Activated T-cell treated with anti-CD3 and anti-CD28 coated beads for 24 hours (primary cell): ENCODE data around the gene TULP3.

Experiments used
- DNase-seq: peaks from one replicate; pipeline ENCODE4 v3.0.0-alpha.2; 2020; ENCODE audit warnings: low read depth

TULP3 gene

GRCh38 chr12:2877047-2877952 lies 13.4 kb upstream of the TULP3 start, which contains the start of the genes FOXM1 and RHNO1:
TSS of gene FOXM1 (minus strand) at chr12:2877174. CDS start at chr12:2874478, 2,696 bp downstream.
TSS of gene RHNO1 (plus strand) at chr12:2877223. CDS start at chr12:2885367, 8,144 bp downstream.
- peak; percentile 84 for DNase-seq

GRCh38 chr12:2877953-2878732 lies 12.5 kb upstream of the TULP3 start:
- no peak for DNase-seq

- DNase-seq: no peak
These were observed 10.8 kb upstream of the TULP3 start for GRCh38 chr12:2879853-2880252.

GRCh38 chr12:2884810-2885209 lies 5.9 kb upstream of the TULP3 start:
- no peak for DNase-seq

- no peak for DNase-seq
These were observed 3.8 kb upstream of the TULP3 start for GRCh38 chr12:2886768-2887450.

GRCh38 chr12:2890001-2890387 lies 697 bp upstream of the TULP3 start:
- no peak for DNase-seq

GRCh38 chr12:2891240-2892053 lies 756 bp downstream of the TULP3 start:
- DNase-seq: no peak

GRCh38 chr12:2892246-2892645 lies 1.6 kb downstream of the TULP3 start:
- no peak for DNase-seq

GRCh38 chr12:2893007-2893406 lies 2.3 kb downstream of the TULP3 start:
- DNase-seq: no peak

- DNase-seq: no peak
These were observed 4.4 kb downstream of the TULP3 start for GRCh38 chr12:2895051-2895451.

- DNase-seq: no peak
These were observed 4.8 kb downstream of the TULP3 start for GRCh38 chr12:2895511-2895910.

GRCh38 chr12:2897418-2897817 lies 6.7 kb downstream of the TULP3 start:
- no peak for DNase-seq

GRCh38 chr12:2900642-2901041 lies 10.0 kb downstream of the TULP3 start:
- no peak for DNase-seq

GRCh38 chr12:2902272-2902880 lies 11.7 kb downstream of the TULP3 start:
- no peak for DNase-seq

- DNase-seq: no peak
These were observed 13.6 kb downstream of the TULP3 start for GRCh38 chr12:2904260-2904659.

- DNase-seq: no peak
These were observed 21.5 kb downstream of the TULP3 start for GRCh38 chr12:2912216-2912575.

- no peak for DNase-seq
These were observed 28.6 kb downstream of the TULP3 start for GRCh38 chr12:2919249-2919648.

GRCh38 chr12:2922329-2922728 lies 31.6 kb downstream of the TULP3 start:
- no peak for DNase-seq

GRCh38 chr12:2923057-2923456 lies 32.4 kb downstream of the TULP3 start:
- no peak for DNase-seq

GRCh38 chr12:2924019-2924418 lies 33.3 kb downstream of the TULP3 start:
- no peak for DNase-seq

- DNase-seq: no peak
These were observed 34.8 kb downstream of the TULP3 start for GRCh38 chr12:2925322-2925995.
